GM12878 (cell line): ENCODE results near the gene PRSS33.

Experiments
- CBFB ChIP-seq: IDR thresholded peaks from 2 replicates; pipeline ENCODE4 v1.6.1; 2016; ENCODE audit warnings: antibody characterized with exemption, low read depth
- EZH2 ChIP-seq: IDR thresholded peaks from 2 replicates; pipeline ENCODE4 v1.6.1; 2012; ENCODE audit warnings: low read depth, mild to moderate bottlenecking, control low read depth, inconsistent platforms, low read length, borderline replicate concordance; ENCODE audit not compliant: control insufficient read depth
- POLR2AphosphoS5 ChIP-seq: IDR thresholded peaks from 2 replicates; pipeline ENCODE4 v1.6.1; 2011; ENCODE audit warnings: mild to moderate bottlenecking, low read length, inconsistent platforms
- ZNF274 ChIP-seq: IDR thresholded peaks from one replicate; pipeline ENCODE4 v1.8.0; 2011; ENCODE audit not compliant: insufficient read length, insufficient read depth
- TF ChIP-seq, protein P1 (sequence below): fragments of 450-650 bp; IDR thresholded peaks from 2 replicates; pipeline ENCODE4 v1.6.1; 2016; ENCODE audit warnings: mild to moderate bottlenecking, moderate library complexity, borderline replicate concordance
- TF ChIP-seq, protein P2 (sequence below): IDR thresholded peaks from 2 replicates; pipeline ENCODE4 v1.6.1; 2011; ENCODE audit warnings: low read depth, low read length, improper control_type of control experiment, borderline replicate concordance

DNA sequence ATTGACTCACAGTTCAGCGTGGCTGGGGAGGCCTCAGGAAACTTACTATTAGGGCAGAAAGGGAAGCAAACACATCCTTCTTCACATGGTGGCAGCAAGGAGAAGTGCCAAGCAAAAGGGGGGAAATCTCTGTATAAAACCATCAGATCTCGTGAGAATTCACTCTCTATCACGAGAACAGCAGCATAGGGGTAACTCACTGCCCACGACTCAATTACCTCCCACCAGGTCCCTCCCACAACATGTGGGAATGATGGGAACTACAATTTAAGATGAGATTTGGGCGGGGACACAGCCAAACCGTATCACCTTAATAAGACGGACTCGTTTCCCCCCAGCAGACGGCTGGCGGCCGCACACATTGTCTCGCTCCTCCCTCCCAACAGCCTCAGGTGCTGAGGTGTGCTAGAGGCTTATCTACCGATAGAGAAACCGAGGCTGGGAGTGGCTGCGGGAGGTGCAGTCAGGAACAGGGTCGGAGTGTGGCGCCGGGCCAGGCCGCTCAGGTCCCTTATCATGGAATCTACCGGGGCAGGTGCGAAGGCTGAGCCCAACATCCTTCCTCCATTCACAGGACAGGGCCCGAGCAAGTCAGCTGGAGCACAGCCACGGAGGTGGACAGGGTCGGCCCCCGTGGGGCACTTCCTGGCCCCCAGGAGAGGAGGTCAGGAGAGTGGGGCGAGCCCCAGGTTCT, 37.8 kb upstream of the PRSS33 start:
- TF ChIP-seq CBFB (no peak), POLR2AphosphoS5 (no peak), ZNF274 (no peak), EZH2 (no peak)
- TF ChIP-seq, protein P1, sequence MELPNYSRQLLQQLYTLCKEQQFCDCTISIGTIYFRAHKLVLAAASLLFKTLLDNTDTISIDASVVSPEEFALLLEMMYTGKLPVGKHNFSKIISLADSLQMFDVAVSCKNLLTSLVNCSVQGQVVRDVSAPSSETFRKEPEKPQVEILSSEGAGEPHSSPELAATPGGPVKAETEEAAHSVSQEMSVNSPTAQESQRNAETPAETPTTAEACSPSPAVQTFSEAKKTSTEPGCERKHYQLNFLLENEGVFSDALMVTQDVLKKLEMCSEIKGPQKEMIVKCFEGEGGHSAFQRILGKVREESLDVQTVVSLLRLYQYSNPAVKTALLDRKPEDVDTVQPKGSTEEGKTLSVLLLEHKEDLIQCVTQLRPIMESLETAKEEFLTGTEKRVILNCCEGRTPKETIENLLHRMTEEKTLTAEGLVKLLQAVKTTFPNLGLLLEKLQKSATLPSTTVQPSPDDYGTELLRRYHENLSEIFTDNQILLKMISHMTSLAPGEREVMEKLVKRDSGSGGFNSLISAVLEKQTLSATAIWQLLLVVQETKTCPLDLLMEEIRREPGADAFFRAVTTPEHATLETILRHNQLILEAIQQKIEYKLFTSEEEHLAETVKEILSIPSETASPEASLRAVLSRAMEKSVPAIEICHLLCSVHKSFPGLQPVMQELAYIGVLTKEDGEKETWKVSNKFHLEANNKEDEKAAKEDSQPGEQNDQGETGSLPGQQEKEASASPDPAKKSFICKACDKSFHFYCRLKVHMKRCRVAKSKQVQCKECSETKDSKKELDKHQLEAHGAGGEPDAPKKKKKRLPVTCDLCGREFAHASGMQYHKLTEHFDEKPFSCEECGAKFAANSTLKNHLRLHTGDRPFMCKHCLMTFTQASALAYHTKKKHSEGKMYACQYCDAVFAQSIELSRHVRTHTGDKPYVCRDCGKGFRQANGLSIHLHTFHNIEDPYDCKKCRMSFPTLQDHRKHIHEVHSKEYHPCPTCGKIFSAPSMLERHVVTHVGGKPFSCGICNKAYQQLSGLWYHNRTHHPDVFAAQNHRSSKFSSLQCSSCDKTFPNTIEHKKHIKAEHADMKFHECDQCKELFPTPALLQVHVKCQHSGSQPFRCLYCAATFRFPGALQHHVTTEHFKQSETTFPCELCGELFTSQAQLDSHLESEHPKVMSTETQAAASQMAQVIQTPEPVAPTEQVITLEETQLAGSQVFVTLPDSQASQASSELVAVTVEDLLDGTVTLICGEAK, result no peak
- TF ChIP-seq, protein P2, sequence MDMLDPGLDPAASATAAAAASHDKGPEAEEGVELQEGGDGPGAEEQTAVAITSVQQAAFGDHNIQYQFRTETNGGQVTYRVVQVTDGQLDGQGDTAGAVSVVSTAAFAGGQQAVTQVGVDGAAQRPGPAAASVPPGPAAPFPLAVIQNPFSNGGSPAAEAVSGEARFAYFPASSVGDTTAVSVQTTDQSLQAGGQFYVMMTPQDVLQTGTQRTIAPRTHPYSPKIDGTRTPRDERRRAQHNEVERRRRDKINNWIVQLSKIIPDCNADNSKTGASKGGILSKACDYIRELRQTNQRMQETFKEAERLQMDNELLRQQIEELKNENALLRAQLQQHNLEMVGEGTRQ, result no peak
